Skeletal muscle satellite cell (primary cell): ENCODE data around the gene UBXN1.

ENCODE experiments used
- H3K27me3 ChIP-seq: 2 replicates; pipeline ENCODE4 v1.7.0; 2013; ENCODE audit warnings: low read length; ENCODE audit not compliant: control insufficient read depth, insufficient read depth
- H3K36me3 ChIP-seq: 2 replicates; pipeline ENCODE4 v1.7.0; 2013; ENCODE audit warnings: mild to moderate bottlenecking, control low read depth, low read length; ENCODE audit not compliant: insufficient read depth
- H3K4me1 ChIP-seq: 2 replicates; pipeline ENCODE4 v1.7.0; 2013; ENCODE audit warnings: low read length; ENCODE audit not compliant: control insufficient read depth, insufficient read depth
- H3K4me2 ChIP-seq: 2 replicates; pipeline ENCODE4 v1.7.0; 2013; ENCODE audit warnings: mild to moderate bottlenecking, low read length
- H3K4me3 ChIP-seq: 2 replicates; pipeline ENCODE4 v1.7.0; 2013; ENCODE audit warnings: low read length
- H3K9ac ChIP-seq: 2 replicates; pipeline ENCODE4 v1.7.0; 2013; ENCODE audit warnings: mild to moderate bottlenecking, low read depth, low read length, moderate library complexity
- H3K9me3 ChIP-seq: replicated peaks from 2 replicates; pipeline ENCODE4 v1.7.0; 2013; ENCODE audit warnings: mild to moderate bottlenecking, control low read depth, low read length

UBXN1 gene

GRCh38 chr11:62716816-62717215 lies 37.9 kb upstream of the UBXN1 start:
- Histone ChIP-seq H3K4me2 (no peak overlapping the region), H3K27me3 (no peaks in the 10 kb centered on the region), H3K9me3 (no peaks in the 10 kb centered on the region), H3K4me1 (no peaks in the 10 kb centered on the region), H3K36me3 (peaks cover 89% of the 10 kb centered on the region), H3K4me3 (no peak overlapping the region), H3K9ac (no peak overlapping the region)

- peaks cover 89% of the 10 kb centered on the region for H3K36me3 ChIP-seq
- no peak overlapping the region for H3K4me3 ChIP-seq
- H3K9me3 ChIP-seq: no peaks in the 10 kb centered on the region
- H3K27me3 ChIP-seq: no peaks in the 10 kb centered on the region
- no peaks in the 10 kb centered on the region for H3K4me1 ChIP-seq
- no peak overlapping the region for H3K4me2 ChIP-seq
- H3K9ac ChIP-seq: no peak overlapping the region
Observed at GRCh38 chr11:62716206-62716605, 37.3 kb upstream of the UBXN1 start.

GRCh38 chr11:62715150-62716130 lies 36.6 kb upstream of the UBXN1 start:
- Histone ChIP-seq H3K4me1 (peaks cover under 1% of the 10 kb centered on the region), H3K4me3 (no peak overlapping the region), H3K9ac (peak overlapping the region; percentile 31), H3K4me2 (no peak overlapping the region), H3K27me3 (no peaks in the 10 kb centered on the region), H3K36me3 (peaks cover 86% of the 10 kb centered on the region), H3K9me3 (no peaks in the 10 kb centered on the region)

- no peak overlapping the region for H3K4me2 ChIP-seq
- no peak overlapping the region for H3K4me3 ChIP-seq
- H3K4me1 ChIP-seq: peaks cover 19% of the 10 kb centered on the region
- no peak overlapping the region for H3K9ac ChIP-seq
- H3K27me3 ChIP-seq: no peaks in the 10 kb centered on the region
- peaks cover 76% of the 10 kb centered on the region for H3K36me3 ChIP-seq
- H3K9me3 ChIP-seq: no peaks in the 10 kb centered on the region
Observed at GRCh38 chr11:62713343-62713742, 34.5 kb upstream of the UBXN1 start.

- Histone ChIP-seq H3K4me2 (no peak overlapping the region), H3K4me3 (no peak overlapping the region), H3K36me3 (peaks cover 73% of the 10 kb centered on the region), H3K27me3 (no peaks in the 10 kb centered on the region), H3K9me3 (no peaks in the 10 kb centered on the region), H3K9ac (no peak overlapping the region), H3K4me1 (peaks cover 19% of the 10 kb centered on the region)
Observed at GRCh38 chr11:62712861-62713260, 34.0 kb upstream of the UBXN1 start.

- Histone ChIP-seq H3K27me3 (no peaks in the 10 kb centered on the region), H3K9me3 (no peaks in the 10 kb centered on the region), H3K4me1 (peaks cover 19% of the 10 kb centered on the region), H3K36me3 (peaks cover 67% of the 10 kb centered on the region), H3K4me3 (no peak overlapping the region), H3K4me2 (no peak overlapping the region), H3K9ac (no peak overlapping the region)
Observed at GRCh38 chr11:62712276-62712812, 33.5 kb upstream of the UBXN1 start.

- Histone ChIP-seq H3K4me1 (peaks cover 33% of the 10 kb centered on the region), H3K4me3 (peak overlapping the region; percentile 68), H3K4me2 (peak overlapping the region; percentile 87), H3K36me3 (peaks cover 44% of the 10 kb centered on the region), H3K27me3 (no peaks in the 10 kb centered on the region), H3K9ac (peak overlapping the region; percentile 90), H3K9me3 (no peaks in the 10 kb centered on the region)
Observed at GRCh38 chr11:62710001-62710345, 31.1 kb upstream of the UBXN1 start.

- Histone ChIP-seq H3K9me3 (no peaks in the 10 kb centered on the region), H3K27me3 (no peaks in the 10 kb centered on the region), H3K4me2 (peak overlapping the region; percentile 87), H3K36me3 (peaks cover 39% of the 10 kb centered on the region), H3K9ac (peak overlapping the region; percentile 90), H3K4me1 (peaks cover 33% of the 10 kb centered on the region), H3K4me3 (peak overlapping the region; percentile 69)
Observed at GRCh38 chr11:62709247-62710000, 30.6 kb upstream of the UBXN1 start.

- Histone ChIP-seq H3K9ac (peak overlapping the region; percentile 90), H3K4me1 (peaks cover 33% of the 10 kb centered on the region), H3K9me3 (no peaks in the 10 kb centered on the region), H3K4me3 (peak overlapping the region; percentile 69), H3K4me2 (peak overlapping the region; percentile 87), H3K27me3 (no peaks in the 10 kb centered on the region), H3K36me3 (peaks cover 34% of the 10 kb centered on the region)
Observed at GRCh38 chr11:62708793-62709192, 29.9 kb upstream of the UBXN1 start.

- H3K4me1 ChIP-seq: peaks cover 33% of the 10 kb centered on the region
- no peaks in the 10 kb centered on the region for H3K27me3 ChIP-seq
- H3K9me3 ChIP-seq: no peaks in the 10 kb centered on the region
- peak overlapping the region; percentile 87 for H3K4me2 ChIP-seq
- H3K4me3 ChIP-seq: no peak overlapping the region
- H3K9ac ChIP-seq: peak overlapping the region; percentile 90
- peaks cover 30% of the 10 kb centered on the region for H3K36me3 ChIP-seq
Observed at GRCh38 chr11:62708392-62708791, 29.5 kb upstream of the UBXN1 start.

GRCh38 chr11:62707277-62707861 lies 28.5 kb upstream of the UBXN1 start, which contains the start of the genes BSCL2 and GNG3:
BSCL2 (minus strand) TSS chr11:62707424; CDS start chr11:62707195, 229 bp downstream.
GNG3 (plus strand) TSS chr11:62707676; CDS start chr11:62708296, 620 bp downstream.
- Histone ChIP-seq H3K27me3 (no peaks in the 10 kb centered on the region), H3K4me3 (peak within 1 kb of the TSS; percentile 70), H3K9ac (peak within 1 kb of the TSS; percentile 90), H3K4me1 (peaks cover 33% of the 10 kb centered on the region), H3K36me3 (peaks cover 20% of the 10 kb centered on the region), H3K4me2 (peak within 1 kb of the TSS; percentile 91), H3K9me3 (no peaks in the 10 kb centered on the region)
